SK-N-SH treated with all-trans-retinoic acid at 6 μM for 48 hours (cell line): ENCODE results near the gene SAE1.
A peak's percentile ranks its signal among the peaks of the same experiment; 100 is the strongest.

ENCODE experiments used
- ATAC-seq: fragments of 200-7000 bp; cut with Tn5 transposase; 3 replicates; pipeline ENCODE4 v1.9.1; 2020; ENCODE audit warnings: mild to moderate bottlenecking, moderate library complexity
- ARNTL ChIP-seq: fragments of 450-650 bp; formaldehyde crosslinking; IDR thresholded peaks from 2 replicates; pipeline ENCODE4 v1.5.0; 2020; ENCODE audit warnings: low read depth, mild to moderate bottlenecking, moderate library complexity, borderline replicate concordance
- BACH2 ChIP-seq: fragments of 250-450 bp; sonication (Bioruptor Pico); IDR thresholded peaks from 2 replicates; pipeline ENCODE4 v1.9.0; 2021; ENCODE audit warnings: mild to moderate bottlenecking, borderline replicate concordance
- CREB5 ChIP-seq: fragments of 250-450 bp; sonication (Bioruptor Pico); IDR thresholded peaks from 2 replicates; pipeline ENCODE4 v1.5.1; 2020; ENCODE audit warnings: low read depth, mild to moderate bottlenecking, moderate library complexity
- CSDC2 ChIP-seq: fragments of 250-450 bp; sonication (Bioruptor Pico); IDR thresholded peaks from 2 replicates; pipeline ENCODE4 v1.5.0; 2020; ENCODE audit warnings: mild to moderate bottlenecking, moderate library complexity
- CSRNP3 ChIP-seq: fragments of 250-450 bp; sonication (Bioruptor Pico); IDR thresholded peaks from 2 replicates; pipeline ENCODE4 v1.5.1; 2021; ENCODE audit warnings: mild to moderate bottlenecking, moderate library complexity
- ESRRG ChIP-seq: fragments of 250-450 bp; sonication (Bioruptor Pico); IDR thresholded peaks from 2 replicates; pipeline ENCODE4 v1.6.1; 2021; ENCODE audit warnings: mild to moderate bottlenecking
- ISL1 ChIP-seq: fragments of 250-450 bp; sonication (Bioruptor Pico); IDR thresholded peaks from 2 replicates; pipeline ENCODE4 v2.1.2; 2022; ENCODE audit warnings: mild to moderate bottlenecking, moderate library complexity
- OSR1 ChIP-seq: fragments of 250-450 bp; sonication (Bioruptor Pico); IDR thresholded peaks from 2 replicates; pipeline ENCODE4 v1.8.0; 2022; ENCODE audit warnings: moderate library complexity, mild to moderate bottlenecking, inconsistent platforms
- PATZ1 ChIP-seq: fragments of 250-450 bp; sonication (Bioruptor Pico); IDR thresholded peaks from 2 replicates; pipeline ENCODE4 v1.8.0; 2020; ENCODE audit warnings: mild to moderate bottlenecking, moderate library complexity, borderline replicate concordance
- POU6F1 ChIP-seq: fragments of 250-450 bp; sonication (Bioruptor Pico); IDR thresholded peaks from 2 replicates; pipeline ENCODE4 v1.8.0; 2021; ENCODE audit warnings: low read depth, mild to moderate bottlenecking, moderate library complexity, borderline replicate concordance
- PPARA ChIP-seq: fragments of 250-450 bp; sonication (Bioruptor Pico); IDR thresholded peaks from 2 replicates; pipeline ENCODE4 v1.5.0; 2020; ENCODE audit warnings: mild to moderate bottlenecking, borderline replicate concordance
- RARB ChIP-seq: fragments of 250-450 bp; sonication (Bioruptor Pico); IDR thresholded peaks from 2 replicates; pipeline ENCODE4 v1.8.0; 2021; ENCODE audit warnings: mild to moderate bottlenecking, moderate library complexity
- SNAI2 ChIP-seq: fragments of 250-450 bp; sonication (Bioruptor Pico); IDR thresholded peaks from 2 replicates; pipeline ENCODE4 v1.5.0; 2020; ENCODE audit warnings: mild to moderate bottlenecking, moderate library complexity
- TCF4 ChIP-seq: fragments of 250-450 bp; sonication (Bioruptor Pico); IDR thresholded peaks from 2 replicates; pipeline ENCODE4 v1.8.0; 2021; ENCODE audit warnings: mild to moderate bottlenecking, moderate library complexity, borderline replicate concordance
- TOX ChIP-seq: fragments of 250-450 bp; sonication (Bioruptor Pico); IDR thresholded peaks from 2 replicates; pipeline ENCODE4 v1.8.0; 2021; ENCODE audit warnings: mild to moderate bottlenecking, moderate library complexity, borderline replicate concordance
- TSHZ2 ChIP-seq: fragments of 250-450 bp; sonication (Bioruptor Pico); IDR thresholded peaks from 2 replicates; pipeline ENCODE4 v1.5.0; 2020; ENCODE audit warnings: mild to moderate bottlenecking, moderate library complexity
- ZFP3 ChIP-seq: fragments of 250-450 bp; sonication (Bioruptor Pico); IDR thresholded peaks from 2 replicates; pipeline ENCODE4 v1.5.0; 2020; ENCODE audit warnings: mild to moderate bottlenecking, moderate library complexity
- ZFP30 ChIP-seq: fragments of 450-650 bp; formaldehyde crosslinking; IDR thresholded peaks from 2 replicates; pipeline ENCODE4 v1.5.0; 2022; ENCODE audit warnings: mild to moderate bottlenecking, moderate library complexity
- ZNF565 ChIP-seq: fragments of 450-650 bp; formaldehyde crosslinking; conservative IDR thresholded peaks from 2 replicates; pipeline ENCODE4 v1.5.0; 2020; ENCODE audit warnings: low read depth, mild to moderate bottlenecking, moderate library complexity
- ZNF8 ChIP-seq: fragments of 450-650 bp; formaldehyde crosslinking; IDR thresholded peaks from 2 replicates; pipeline ENCODE4 v1.5.0; 2020; ENCODE audit warnings: mild to moderate bottlenecking, moderate library complexity

SAE1 gene

GRCh38 chr19:47188507-47189033 lies 57.9 kb downstream of the SAE1 start:
- no peak for TF ChIP-seq OSR1 (CRISPR knock-in tag)
- TF ChIP-seq ISL1 (CRISPR knock-in tag) = no peak
- no peak for TF ChIP-seq ARNTL (CRISPR knock-in tag)
- TF ChIP-seq TCF4 (CRISPR knock-in tag) = no peak
- no peak for TF ChIP-seq ESRRG (CRISPR knock-in tag)
- no peak for TF ChIP-seq RARB (CRISPR knock-in tag)
- TF ChIP-seq CSRNP3 (CRISPR knock-in tag) = no peak
- no peak for TF ChIP-seq PPARA (CRISPR knock-in tag)
- ATAC-seq = no peak

- TF ChIP-seq BACH2 (CRISPR knock-in tag) (peak; percentile 74; the same call in 1 of the 2 replicates), PPARA (CRISPR knock-in tag) (no peak), PATZ1 (CRISPR knock-in tag) (peak; percentile 33; the same call in 1 of the 2 replicates), TCF4 (CRISPR knock-in tag) (peak; percentile 71), ISL1 (CRISPR knock-in tag) (peak; percentile 68), CSDC2 (CRISPR knock-in tag) (0 out of 2 replicates have a peak, but pooled peaks have one; percentile 11)
- peak; percentile 85 for ATAC-seq
Measured at GRCh38 chr19:47190167-47190727, 59.6 kb downstream of the SAE1 start.

GRCh38 chr19:47195434-47195833 lies 64.8 kb downstream of the SAE1 start:
- no peak for ATAC-seq
- TF ChIP-seq CSRNP3 (CRISPR knock-in tag) (no peak), CSDC2 (CRISPR knock-in tag) (no peak), TOX (CRISPR knock-in tag) (no peak), ZFP30 (CRISPR knock-in tag) (no peak), ZNF565 (CRISPR knock-in tag) (no peak), TSHZ2 (CRISPR knock-in tag) (no peak), SNAI2 (CRISPR knock-in tag) (no peak), ZFP3 (CRISPR knock-in tag) (no peak), PATZ1 (CRISPR knock-in tag) (no peak), CREB5 (CRISPR knock-in tag) (no peak), TCF4 (CRISPR knock-in tag) (no peak), POU6F1 (CRISPR knock-in tag) (no peak), ZNF8 (CRISPR knock-in tag) (no peak), ARNTL (CRISPR knock-in tag) (no peak)
